CD14-positive monocyte (primary cell): ENCODE data around the gene OR51B2. TPM values are rescaled to one million over a fixed set of nuclear protein-coding genes. Genes with fewer than 3 reads are reported as not detected.

ENCODE experiments used
- DNase-seq, 3 donors: peaks; one replicate each; pipeline ENCODE4 v3.0.0-alpha.2; 2011 to 2022
- H2AFZ ChIP-seq: 2 replicates; pipeline ENCODE4 v1.6.0; 2012; ENCODE audit warnings: mild to moderate bottlenecking, low read depth, low read length, inconsistent platforms; ENCODE audit not compliant: insufficient read depth, poor library complexity, severe bottlenecking
- H3K27ac ChIP-seq, 2 donors: 1 replicate in 1 of 2; 2 replicates in 1 of 2; pipeline ENCODE4 v1.5.1; 2012 to 2013; ENCODE audit warnings: low read length in 2 of 2, control low read depth in 1 of 2, inconsistent platforms in 1 of 2, low read depth in 1 of 2, mild to moderate bottlenecking in 1 of 2
- H3K27me3 ChIP-seq, 2 donors: one replicate each; pipeline versions ENCODE4 v1.6.0 to v1.6.1; 2011 to 2013; ENCODE audit warnings: low read length in 2 of 2; ENCODE audit not compliant: control insufficient read depth in 2 of 2, insufficient read depth in 2 of 2
- H3K36me3 ChIP-seq, 2 donors: replicated peaks in 1 of 2; 1 replicate in 1 of 2; 2 replicates in 1 of 2; pipeline versions ENCODE4 v1.5.1 to v1.6.1; 2012 to 2013; ENCODE audit warnings: low read length in 2 of 2, control low read depth in 1 of 2, inconsistent platforms in 1 of 2, mild to moderate bottlenecking in 1 of 2; ENCODE audit not compliant: insufficient read depth in 2 of 2, control insufficient read depth in 1 of 2
- H3K4me1 ChIP-seq, 2 donors: 1 replicate in 1 of 2; 2 replicates in 1 of 2; pipeline versions ENCODE4 v1.5.1 to v1.6.1; 2012 to 2013; ENCODE audit warnings: low read length in 2 of 2, control low read depth in 1 of 2, inconsistent platforms in 1 of 2, mild to moderate bottlenecking in 1 of 2, moderate library complexity in 1 of 2; ENCODE audit not compliant: insufficient read depth in 2 of 2, control insufficient read depth in 1 of 2
- H3K4me2 ChIP-seq: replicated peaks from 2 replicates; pipeline ENCODE3; 2012; ENCODE audit warnings: low read length, moderate library complexity, mild to moderate bottlenecking; ENCODE audit not compliant: poor library complexity, severe bottlenecking; ENCODE audit errors: extremely low read depth
- H3K4me3 ChIP-seq, 3 experiments: fragments of 200-600 bp in 1 of 3; sonication (generic) in 1 of 3; replicated peaks in 1 of 3; 1 replicate in 2 of 3; 2 replicates in 1 of 3; pipeline ENCODE4 v1.5.1; 2011 to 2013; ENCODE audit warnings: low read length in 3 of 3, mild to moderate bottlenecking in 3 of 3, control low read depth in 2 of 3, low read depth in 2 of 3, inconsistent platforms in 1 of 3, moderate library complexity in 1 of 3
- H3K79me2 ChIP-seq: 2 replicates; pipeline ENCODE4 v1.6.0; 2012; ENCODE audit warnings: mild to moderate bottlenecking, control low read depth, inconsistent platforms, low read length, moderate library complexity; ENCODE audit not compliant: insufficient read depth
- H3K9ac ChIP-seq: 2 replicates; pipeline ENCODE4 v1.6.0; 2017; ENCODE audit warnings: low read length, mild to moderate bottlenecking; ENCODE audit not compliant: insufficient read depth, poor library complexity, severe bottlenecking
- H3K9me3 ChIP-seq, 2 donors: replicated peaks in 1 of 2; 1 replicate in 1 of 2; 2 replicates in 1 of 2; pipeline versions ENCODE4 v1.5.1 to v1.6.1; 2012 to 2013; ENCODE audit warnings: low read length in 2 of 2, control low read depth in 1 of 2; ENCODE audit not compliant: control insufficient read depth in 1 of 2, insufficient read depth in 1 of 2
- H4K20me1 ChIP-seq: 2 replicates; pipeline ENCODE4 v1.6.0; 2012; ENCODE audit warnings: mild to moderate bottlenecking, low read length, control low read depth, moderate library complexity; ENCODE audit not compliant: insufficient read depth
- H3K27ac Mint-ChIP-seq, 7 donors: one replicate each; pipeline ENCODE4 v1.8.0; 2020; ENCODE audit warnings: mild to moderate bottlenecking in 7 of 7, mixed read lengths in 7 of 7, moderate library complexity in 6 of 7, inconsistent platforms in 2 of 7
- H3K27me3 Mint-ChIP-seq, 3 donors: one replicate each; pipeline ENCODE4 v1.8.0; 2021 to 2022; ENCODE audit warnings: low read depth in 3 of 3, mild to moderate bottlenecking in 3 of 3, mixed read lengths in 3 of 3, moderate library complexity in 3 of 3, inconsistent platforms in 1 of 3
- H3K36me3 Mint-ChIP-seq, 2 donors: one replicate each; pipeline ENCODE4 v1.8.0; 2020; ENCODE audit warnings: mixed read lengths in 2 of 2, inconsistent platforms in 1 of 2, mild to moderate bottlenecking in 1 of 2
- H3K4me1 Mint-ChIP-seq: one replicate; pipeline ENCODE4 v1.8.0; 2020; ENCODE audit warnings: mild to moderate bottlenecking, mixed read lengths
- H3K4me3 Mint-ChIP-seq, 2 donors: one replicate each; pipeline ENCODE4 v1.8.0; 2020; ENCODE audit warnings: mild to moderate bottlenecking in 2 of 2, mixed read lengths in 2 of 2, moderate library complexity in 1 of 2
- H3K9me3 Mint-ChIP-seq, 7 donors: one replicate each; pipeline ENCODE4 v1.8.0; 2020 to 2022; ENCODE audit warnings: mixed read lengths in 7 of 7, mild to moderate bottlenecking in 6 of 7, moderate library complexity in 6 of 7, inconsistent platforms in 2 of 7
- CTCF ChIP-seq: fragments of 200-600 bp; IDR thresholded peaks from one replicate; pipeline ENCODE4 v1.8.0; 2022; ENCODE audit warnings: antibody characterized with exemption, mild to moderate bottlenecking
- WGBS: methylation state at CpG from one replicate; pipeline ENCODE4 v1.1.5; 2013; ENCODE audit warnings: missing lambda C conversion rate; ENCODE audit not compliant: insufficient coverage; 5-methylcytosine and 5-hydroxymethylcytosine counted together
- intact Hi-C, 2 donors: fragments of 100-400 bp; cut with micrococcal nuclease; formaldehyde crosslinking; loops; one replicate each; pipeline versions ENCODE4 v1.15.0 to v1.15.1; 2023
- polyA plus RNA-seq, 3 donors: library from polyadenylated mRNA; depleted of rRNA in 1 of 3; unstranded in 2 of 3; stranded (reverse) in 1 of 3; fragments of 300-500 nt in 2 of 3; fragments of >200 nt in 1 of 3; fragmentation: Illumina TruSeq in 2 of 3; gene quantifications; 1 replicate in 2 of 3; 2 replicates in 1 of 3; pipeline ENCODE4 v1.2.3, GENCODE V29; 2012 to 2021

OR51B2 gene
- polyA plus RNA-seq, 3 donors = not detected

- Mint-ChIP-seq H3K27ac (no peak overlapping the region), H3K27me3 (peaks cover 0 to 3% (median 0%) of the 10 kb centered on the region in 3 donors), H3K4me1 (no peaks in the 10 kb centered on the region), H3K4me3 (no peak overlapping the region), H3K36me3 (no peaks in the 10 kb centered on the region), H3K9me3 (peaks cover 0 to 3% (median 0%) of the 10 kb centered on the region in 7 donors)
- no peak overlapping the region for H3K27ac ChIP-seq
- H3K79me2 ChIP-seq = no peaks in the 10 kb centered on the region
- TF ChIP-seq CTCF = no peak
- no peak overlapping the region for H3K4me2 ChIP-seq
- DNase-seq = no peak
- intact Hi-C loops = no loop called here
- H4K20me1 ChIP-seq = no peaks in the 10 kb centered on the region
- H3K9ac ChIP-seq = no peak overlapping the region
- H3K36me3 ChIP-seq = no peaks in the 10 kb centered on the region
- no peak overlapping the region for H3K4me3 ChIP-seq
- no peaks in the 10 kb centered on the region for H3K9me3 ChIP-seq
- H3K27me3 ChIP-seq = no peaks in the 10 kb centered on the region
- no peaks in the 10 kb centered on the region for H3K4me1 ChIP-seq
- no peak overlapping the region for H2AFZ ChIP-seq
- WGBS = 100% methylated on average over 1 of the region's 3 CpGs
These were observed 37.2 kb downstream of the OR51B2 start for GRCh38 chr11:5286901-5287300.

GRCh38 chr11:5286351-5286750 lies 37.7 kb downstream of the OR51B2 start:
- Histone ChIP-seq H3K4me1 (no peaks in the 10 kb centered on the region), H4K20me1 (no peaks in the 10 kb centered on the region), H2AFZ (no peak overlapping the region), H3K27me3 (no peaks in the 10 kb centered on the region), H3K9ac (no peak overlapping the region), H3K4me2 (no peak overlapping the region), H3K27ac (no peak overlapping the region), H3K79me2 (no peaks in the 10 kb centered on the region), H3K9me3 (no peaks in the 10 kb centered on the region), H3K4me3 (no peak overlapping the region), H3K36me3 (no peaks in the 10 kb centered on the region)
- WGBS = no CpG with 5 or more reads among the region's 1 CpG
- Mint-ChIP-seq H3K27me3 (peaks cover 0 to 3% (median 1%) of the 10 kb centered on the region in 3 donors), H3K4me1 (no peaks in the 10 kb centered on the region), H3K9me3 (peaks cover 0 to 3% (median 0%) of the 10 kb centered on the region in 7 donors), H3K4me3 (no peak overlapping the region), H3K27ac (no peak overlapping the region), H3K36me3 (no peaks in the 10 kb centered on the region)
- no peak for DNase-seq
- TF ChIP-seq CTCF = no peak
- intact Hi-C loops = no loop called here
